GM21723 (cell line): ENCODE results near the gene KCMF1.
A peak's percentile ranks its signal among the peaks of the same experiment; 100 is the strongest.

Experiments
- ATAC-seq: cut with Tn5 transposase; IDR thresholded peaks from one replicate; pipeline ENCODE4 v1.9.1; 2021; ENCODE audit warnings: mild to moderate bottlenecking, moderate library complexity; ENCODE audit not compliant: unreplicated experiment

The KCMF1 gene

GRCh38 chr2:84972932-84973331 is 2.0 kb downstream of the KCMF1 start:
- no peak for ATAC-seq

GRCh38 chr2:84980263-84980983 is 9.5 kb downstream of the KCMF1 start:
- ATAC-seq = no peak

GRCh38 chr2:84986018-84986417 is 15.1 kb downstream of the KCMF1 start:
- no peak for ATAC-seq

- no peak for ATAC-seq
These were observed 18.5 kb downstream of the KCMF1 start for GRCh38 chr2:84989422-84989821.

- no peak for ATAC-seq
These were observed 19.0 kb downstream of the KCMF1 start for GRCh38 chr2:84989927-84990326.

- no peak for ATAC-seq
These were observed 20.6 kb downstream of the KCMF1 start for GRCh38 chr2:84991404-84992160.

- no peak for ATAC-seq
These were observed 24.9 kb downstream of the KCMF1 start for GRCh38 chr2:84995826-84996225.

GRCh38 chr2:84996909-84997308 is 25.9 kb downstream of the KCMF1 start:
- no peak for ATAC-seq

GRCh38 chr2:84999553-84999955 is 28.6 kb downstream of the KCMF1 start:
- ATAC-seq = peak; percentile 64

- no peak for ATAC-seq
These were observed 30.6 kb downstream of the KCMF1 start for GRCh38 chr2:85001595-85001994.

GRCh38 chr2:85002534-85002933 is 31.6 kb downstream of the KCMF1 start:
- ATAC-seq = no peak

- ATAC-seq = no peak
These were observed 37.3 kb downstream of the KCMF1 start for GRCh38 chr2:85008252-85008651.

GRCh38 chr2:85009019-85009618 is 38.2 kb downstream of the KCMF1 start:
- peak; percentile 54 for ATAC-seq

GRCh38 chr2:85010404-85010803 is 39.4 kb downstream of the KCMF1 start:
- ATAC-seq = no peak

GRCh38 chr2:85011098-85011497 is 40.1 kb downstream of the KCMF1 start:
- no peak for ATAC-seq

- ATAC-seq = no peak
These were observed 40.8 kb downstream of the KCMF1 start for GRCh38 chr2:85011747-85012146.

- ATAC-seq = no peak
These were observed 41.5 kb downstream of the KCMF1 start for GRCh38 chr2:85012431-85012830.

- ATAC-seq = no peak
These were observed 41.9 kb downstream of the KCMF1 start for GRCh38 chr2:85012855-85013254.

- no peak for ATAC-seq
These were observed 44.8 kb downstream of the KCMF1 start for GRCh38 chr2:85015653-85016360.

- ATAC-seq = no peak
These were observed 45.5 kb downstream of the KCMF1 start for GRCh38 chr2:85016446-85016845.

- no peak for ATAC-seq
These were observed 46.6 kb downstream of the KCMF1 start for GRCh38 chr2:85017411-85018048.
